Measurements from ENCODE around the gene OR5T1. TPM values are rescaled to one million over a fixed set of nuclear protein-coding genes. Genes with fewer than 3 reads are reported as not detected.

The OR5T1 gene
- total RNA-seq (2021) (not detected in 2 replicates), Bru-seq, nascent RNA (not detected), BruChase-seq, experiment 1, labeled RNA remaining after a 2-hour chase (not detected), BruChase-seq, experiment 2, labeled RNA remaining after a 6-hour chase (not detected)
- long read RNA-seq: 0 reads

DNA sequence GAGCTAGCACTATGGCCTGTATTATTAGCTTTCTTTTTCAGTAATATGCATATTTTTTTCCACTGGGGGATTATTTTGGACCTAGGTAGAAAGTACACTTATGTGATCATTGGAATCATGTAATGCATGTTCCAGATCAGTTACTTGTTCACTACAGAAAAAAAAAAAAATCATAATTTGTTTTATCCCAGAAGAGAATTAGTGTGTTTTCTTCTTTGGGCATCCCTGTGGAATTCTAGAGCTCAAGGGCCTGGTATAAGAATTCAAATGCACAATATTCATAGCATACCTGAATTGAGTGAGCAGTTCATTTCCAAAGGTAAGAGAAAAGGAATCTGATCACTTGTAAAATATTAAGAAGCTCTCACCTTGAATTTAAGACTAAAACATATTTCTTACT lies at the start of gene OR5T1:
OR5T1 (plus strand) TSS at position 301 of the 400 bp plus-strand sequence. CDS start 1,485 bp downstream, outside the sequence.
- Histone ChIP-seq H3K36me3 (ENCODE audit: low read depth) (no peaks in the 10 kb centered on the region), H4K20me1 (ENCODE audit: insufficient read depth) (no peaks in the 10 kb centered on the region), H2AFZ (no peak within 1 kb of the TSS), H3K27ac (no peak within 1 kb of the TSS), H3K9me3 (ENCODE audit: insufficient read depth, low read depth) (no peaks in the 10 kb centered on the region), H3K4me3 (no peak within 1 kb of the TSS), H3K9me2 (ENCODE audit: insufficient read depth) (no peaks in the 10 kb centered on the region), H3K79me2 (ENCODE audit: low read depth) (no peaks in the 10 kb centered on the region), H3K4me1 (replicated peaks; ENCODE audit: insufficient read depth) (no peaks in the 10 kb centered on the region), H3F3A (ENCODE audit: insufficient read depth, low read depth) (no peaks in the 10 kb centered on the region), H3K4me2 (no peak within 1 kb of the TSS), H3K27me3 (ENCODE audit: insufficient read depth, low read depth) (no peaks in the 10 kb centered on the region)
- ChIA-PET CTCF (no interaction called here), POLR2A (ENCODE audit: unreplicated experiment) (no interaction called here)
- DNase-seq: no peak
- no peak for TF ChIP-seq CTCF (conservative IDR thresholded peaks at IDR 0.05)
- TF ChIP-seq EZH2 (IDR thresholded peaks at IDR 0.05; ENCODE audit: low read depth): no peak
- intact Hi-C loops (cut with micrococcal nuclease; ENCODE audit: unreplicated experiment): no loop called here
- BruUV-seq (replicated peaks): no TSS peak

DNA sequence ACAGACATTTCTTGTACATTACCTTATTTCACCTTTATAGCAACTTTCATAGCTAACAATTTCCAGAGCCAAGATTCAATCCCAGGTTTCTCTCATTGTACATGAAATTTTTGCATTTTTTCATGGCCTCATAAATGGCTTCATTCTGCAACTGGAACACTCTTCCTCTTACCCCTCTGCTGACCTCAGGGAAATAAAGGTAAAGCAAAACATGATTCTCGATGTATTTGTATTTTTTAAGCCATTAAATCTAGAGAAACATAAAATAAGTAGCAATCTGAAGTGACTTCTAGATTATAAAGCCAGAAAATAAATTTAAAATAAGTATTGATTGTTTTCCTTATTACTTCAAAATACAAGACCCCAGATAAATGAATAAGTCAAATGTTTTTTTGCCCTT lies 39.8 kb upstream of the OR5T1 start, which contains the start of gene OR5T2:
OR5T2 (minus strand) TSS at position 101 of the 400 bp plus-strand sequence. CDS start 1,193 bp downstream, outside the sequence.
- intact Hi-C loops (cut with micrococcal nuclease; ENCODE audit: unreplicated experiment): no loop called here
- Histone ChIP-seq H3K9me3 (ENCODE audit: insufficient read depth, low read depth) (no peaks in the 10 kb centered on the region), H3K4me1 (replicated peaks; ENCODE audit: insufficient read depth) (no peaks in the 10 kb centered on the region), H3K27me3 (ENCODE audit: insufficient read depth, low read depth) (no peaks in the 10 kb centered on the region), H3K4me2 (no peak within 1 kb of the TSS), H3K27ac (no peak within 1 kb of the TSS), H4K20me1 (ENCODE audit: insufficient read depth) (no peaks in the 10 kb centered on the region), H3K36me3 (ENCODE audit: low read depth) (no peaks in the 10 kb centered on the region), H2AFZ (no peak within 1 kb of the TSS), H3K79me2 (ENCODE audit: low read depth) (no peaks in the 10 kb centered on the region), H3F3A (ENCODE audit: insufficient read depth, low read depth) (no peaks in the 10 kb centered on the region), H3K4me3 (no peak within 1 kb of the TSS), H3K9me2 (ENCODE audit: insufficient read depth) (no peaks in the 10 kb centered on the region; the same call in 1 of the 2 replicates)
- ChIA-PET CTCF (no interaction called here), POLR2A (ENCODE audit: unreplicated experiment) (no interaction called here)
- DNase-seq: no peak
- TF ChIP-seq EZH2 (IDR thresholded peaks at IDR 0.05; ENCODE audit: low read depth) (no peak), CTCF (conservative IDR thresholded peaks at IDR 0.05) (no peak)
- BruUV-seq (replicated peaks): no TSS peak

DNA sequence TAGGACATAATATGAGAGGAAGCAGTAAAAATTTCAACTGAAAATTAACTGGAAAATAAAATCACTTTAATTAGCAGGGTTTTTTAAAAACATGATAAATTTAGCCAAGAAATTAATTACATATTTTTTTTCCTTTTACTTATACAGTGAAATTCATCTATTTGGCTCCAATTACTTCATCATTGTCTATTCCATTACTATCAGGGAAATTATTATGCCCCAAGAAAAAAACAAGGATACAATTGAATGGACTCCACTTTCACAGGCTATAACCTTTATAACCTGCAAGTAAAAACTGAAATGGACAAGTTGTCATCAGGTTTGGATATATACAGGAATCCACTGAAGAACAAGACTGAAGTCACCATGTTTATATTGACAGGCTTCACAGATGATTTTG lies 22.0 kb upstream of the OR5T1 start, which contains the start of gene OR5T3:
OR5T3 (plus strand) TSS at position 301 of the 400 bp plus-strand sequence; CDS start at position 301, 0 bp downstream.
- Histone ChIP-seq H3K27me3 (ENCODE audit: insufficient read depth, low read depth) (no peaks in the 10 kb centered on the region), H2AFZ (no peak within 1 kb of the TSS), H3K79me2 (ENCODE audit: low read depth) (no peaks in the 10 kb centered on the region), H3K36me3 (ENCODE audit: low read depth) (no peaks in the 10 kb centered on the region), H3F3A (ENCODE audit: insufficient read depth, low read depth) (no peaks in the 10 kb centered on the region), H3K4me1 (replicated peaks; ENCODE audit: insufficient read depth) (no peaks in the 10 kb centered on the region), H3K4me3 (no peak within 1 kb of the TSS), H3K27ac (no peak within 1 kb of the TSS), H3K4me2 (no peak within 1 kb of the TSS), H3K9me3 (ENCODE audit: insufficient read depth, low read depth) (no peaks in the 10 kb centered on the region), H4K20me1 (ENCODE audit: insufficient read depth) (no peaks in the 10 kb centered on the region), H3K9me2 (ENCODE audit: insufficient read depth) (no peaks in the 10 kb centered on the region; the same call in 1 of the 2 replicates)
- DNase-seq: no peak
- intact Hi-C loops (cut with micrococcal nuclease; ENCODE audit: unreplicated experiment): no loop called here
- ChIA-PET CTCF (no interaction called here), POLR2A (ENCODE audit: unreplicated experiment) (no interaction called here)
- BruUV-seq (replicated peaks): no TSS peak
- TF ChIP-seq EZH2 (IDR thresholded peaks at IDR 0.05; ENCODE audit: low read depth) (no peak), CTCF (conservative IDR thresholded peaks at IDR 0.05) (no peak)
